HG03066 (cell line): ENCODE measurements around the gene WWTR1.

Experiments used
- ATAC-seq: cut with Tn5 transposase; IDR thresholded peaks from one replicate; pipeline ENCODE4 v1.9.1; 2021; ENCODE audit warnings: low read depth; ENCODE audit not compliant: unreplicated experiment

Gene WWTR1

DNA sequence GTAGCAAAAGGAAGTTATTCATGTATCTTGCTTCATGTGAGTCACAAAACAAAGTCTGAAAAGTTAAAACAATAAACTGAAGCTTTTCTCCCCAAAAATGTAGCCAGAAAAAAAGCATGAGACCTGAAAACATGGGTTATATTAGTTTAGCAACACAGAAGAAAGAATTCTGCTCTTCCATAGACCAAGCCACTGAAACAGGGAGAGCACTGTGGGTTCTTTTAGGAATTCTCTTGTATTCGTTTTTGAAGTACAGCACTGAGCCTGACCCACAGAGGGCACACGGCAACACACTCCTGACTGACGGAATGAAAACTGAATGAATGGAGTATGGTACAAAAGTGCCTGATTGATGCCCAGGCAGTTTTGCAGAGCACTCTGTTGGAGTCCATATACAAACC, 116.7 kb downstream of the WWTR1 start:
- ATAC-seq: no peak

DNA sequence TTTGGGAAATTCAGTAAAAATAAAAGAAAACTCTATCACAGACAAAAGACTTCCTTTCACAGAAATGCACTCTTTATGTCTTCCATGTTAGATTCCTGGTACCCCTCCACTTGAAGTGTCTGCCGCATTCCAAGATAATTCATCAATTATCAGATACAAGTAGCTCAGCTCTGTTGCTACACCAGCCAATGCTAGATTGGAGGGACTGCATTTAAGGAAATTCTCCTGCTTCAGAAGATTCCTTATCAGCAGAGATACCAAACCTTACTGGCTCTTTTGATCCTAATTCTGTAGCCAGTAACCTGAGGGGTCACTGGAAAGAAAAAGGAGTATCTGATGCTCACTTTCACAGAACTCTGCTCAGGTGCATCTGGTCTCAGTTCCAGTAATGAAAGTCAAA, 119.5 kb downstream of the WWTR1 start:
- ATAC-seq: no peak

DNA sequence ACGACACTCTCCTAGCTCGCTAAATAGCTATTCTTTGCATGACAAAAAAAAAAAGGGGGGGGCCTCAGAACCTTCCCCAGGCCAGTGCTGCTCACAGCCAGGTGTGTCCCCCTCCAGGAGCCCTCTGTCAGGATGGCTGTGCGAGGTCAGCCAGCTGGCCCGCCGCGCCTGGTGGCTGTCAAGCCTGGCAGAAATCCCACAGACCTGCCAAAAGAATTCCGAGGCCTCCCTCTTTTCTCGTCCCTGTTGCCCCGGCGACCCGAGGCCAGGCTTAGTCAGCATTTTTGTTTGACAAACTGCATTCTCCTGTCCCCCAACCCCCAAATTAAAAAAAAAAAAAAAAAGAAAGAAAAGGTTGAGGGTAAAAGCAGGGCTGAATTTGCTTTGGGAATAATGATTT, 121.4 kb downstream of the WWTR1 start:
- ATAC-seq: no peak

DNA sequence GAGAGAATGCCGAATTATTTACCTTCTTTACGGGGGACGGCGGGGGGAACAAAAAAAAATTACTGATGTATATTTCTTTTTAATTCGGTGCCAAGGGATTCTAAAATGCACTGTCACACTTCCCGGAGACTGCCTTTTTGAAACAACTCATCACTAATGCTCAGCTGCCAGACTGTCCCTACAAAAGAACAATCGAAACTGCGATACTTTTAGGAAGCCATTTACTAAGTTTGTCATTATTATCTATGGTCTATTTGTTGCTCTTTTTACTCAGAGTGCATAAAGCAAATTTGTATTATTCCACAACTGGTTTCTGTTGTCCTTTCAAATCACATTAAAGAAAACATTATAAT, 122.5 kb downstream of the WWTR1 start:
- no peak for ATAC-seq

DNA sequence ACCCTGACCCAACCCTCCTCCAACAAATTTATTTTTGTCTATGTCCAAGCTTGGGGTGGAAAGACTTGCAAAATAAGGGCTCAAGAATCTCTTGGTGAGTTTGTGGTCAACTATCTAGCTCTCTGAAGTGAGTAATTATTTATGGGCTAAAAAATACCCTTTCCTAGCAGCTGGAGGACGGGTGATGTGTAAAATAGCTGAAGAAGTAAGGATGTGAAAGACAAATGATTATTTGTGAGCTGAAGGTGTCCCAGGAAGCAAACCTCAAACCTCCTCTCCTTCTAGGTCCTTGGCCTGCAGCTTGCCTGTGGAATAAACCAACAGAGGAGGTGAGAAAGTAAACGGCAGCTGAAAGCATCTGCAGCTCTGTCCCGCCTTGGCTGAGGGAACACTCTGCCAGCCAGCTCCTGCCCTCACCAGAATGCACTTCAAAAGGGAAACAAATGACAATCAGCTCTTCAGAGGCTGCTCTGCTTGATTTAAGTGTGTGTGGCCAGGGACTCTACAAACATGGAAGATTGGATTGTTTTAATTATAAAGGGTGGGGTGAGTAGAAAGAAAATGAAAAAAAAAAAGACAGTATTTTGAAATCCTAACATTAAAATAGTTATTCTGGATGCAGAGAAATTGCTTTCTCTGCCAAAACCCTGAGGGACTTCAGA, 123.0 kb downstream of the WWTR1 start:
- no peak for ATAC-seq

DNA sequence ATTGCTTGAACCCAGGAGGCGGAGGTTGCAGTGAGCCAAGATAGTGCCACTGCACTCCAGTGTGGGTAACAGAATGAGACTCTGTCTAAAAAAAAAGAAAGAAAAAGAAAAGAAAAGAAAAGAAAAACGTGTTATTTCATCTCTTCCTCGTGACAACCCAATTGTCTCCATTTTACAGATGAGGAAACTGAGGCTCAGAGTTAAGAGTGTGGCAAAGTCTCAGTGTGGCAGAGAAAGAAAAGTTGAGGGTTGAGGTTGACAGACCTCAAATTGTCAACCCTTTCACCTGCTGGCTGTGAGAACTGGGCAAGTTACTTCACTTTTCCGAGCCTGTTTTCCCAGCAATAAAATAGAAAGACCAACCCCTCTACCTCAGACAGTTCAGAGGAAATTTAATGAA, 123.7 kb downstream of the WWTR1 start:
- no peak for ATAC-seq

DNA sequence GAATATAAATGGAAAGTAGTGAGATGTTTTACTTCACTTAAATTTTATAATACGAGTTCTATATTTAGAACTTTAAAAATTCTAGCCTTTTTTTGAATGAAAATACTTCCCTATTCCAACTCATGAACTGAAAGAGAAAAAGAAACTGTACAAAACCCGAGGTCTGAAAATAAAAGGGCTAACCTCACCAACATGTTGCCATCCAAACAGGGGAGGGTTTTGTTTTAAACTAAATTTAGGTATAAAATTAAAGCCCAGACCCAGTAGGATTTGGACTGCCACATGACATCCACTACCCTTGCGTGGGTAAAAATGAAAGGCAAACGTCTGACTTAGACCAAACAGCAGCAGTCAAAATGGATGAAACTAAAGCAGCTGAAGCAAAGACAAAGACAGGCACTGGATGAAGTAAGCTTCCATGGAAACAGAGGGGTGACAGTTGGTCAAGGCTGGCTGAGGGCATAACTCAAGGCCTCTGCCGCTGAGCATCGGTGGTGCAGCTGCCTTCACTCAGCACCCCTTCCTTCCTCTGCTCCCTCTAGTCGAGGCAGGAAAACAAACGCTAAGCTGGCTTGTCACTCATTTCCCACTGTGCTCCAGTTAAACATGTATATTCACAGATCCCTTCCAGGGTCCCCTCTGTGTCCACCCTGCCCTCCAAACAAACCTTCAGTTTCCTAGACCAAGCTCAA, 125.2 kb downstream of the WWTR1 start:
- ATAC-seq: peak; percentile 49

DNA sequence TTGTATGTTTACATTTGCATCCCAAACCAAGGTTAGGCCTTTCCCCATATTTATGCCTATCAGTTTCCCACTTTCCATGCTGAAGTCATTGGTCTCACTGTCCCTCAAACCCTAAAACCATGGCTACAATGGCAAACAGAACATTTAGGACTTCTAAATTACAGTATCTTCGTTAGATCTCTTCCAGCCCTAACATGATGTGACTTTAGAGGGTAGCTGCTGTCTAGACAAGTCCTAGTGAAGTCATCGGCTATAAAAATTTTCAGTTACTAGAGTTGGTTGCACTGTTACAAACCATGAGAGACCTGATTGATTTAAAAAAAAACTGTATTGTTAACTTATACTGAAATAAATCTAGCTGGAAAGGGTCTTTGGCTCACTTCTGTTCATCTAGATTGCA, 128.7 kb downstream of the WWTR1 start:
- ATAC-seq: no peak

DNA sequence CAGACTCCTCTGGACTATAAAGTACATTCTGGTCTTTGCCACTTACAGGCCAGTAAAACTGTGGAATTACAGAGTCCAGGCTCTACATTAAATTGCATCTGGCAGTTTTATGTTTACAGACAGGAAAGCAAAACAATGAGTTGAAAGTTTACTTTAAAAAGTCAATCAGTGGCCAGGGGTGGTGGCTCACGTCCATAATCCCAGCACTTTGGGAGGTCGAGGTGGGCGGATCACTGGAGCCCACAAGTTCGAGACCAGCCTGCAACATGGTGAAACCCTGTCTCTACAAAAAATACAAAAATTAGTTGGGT, 129.5 kb downstream of the WWTR1 start:
- no peak for ATAC-seq

DNA sequence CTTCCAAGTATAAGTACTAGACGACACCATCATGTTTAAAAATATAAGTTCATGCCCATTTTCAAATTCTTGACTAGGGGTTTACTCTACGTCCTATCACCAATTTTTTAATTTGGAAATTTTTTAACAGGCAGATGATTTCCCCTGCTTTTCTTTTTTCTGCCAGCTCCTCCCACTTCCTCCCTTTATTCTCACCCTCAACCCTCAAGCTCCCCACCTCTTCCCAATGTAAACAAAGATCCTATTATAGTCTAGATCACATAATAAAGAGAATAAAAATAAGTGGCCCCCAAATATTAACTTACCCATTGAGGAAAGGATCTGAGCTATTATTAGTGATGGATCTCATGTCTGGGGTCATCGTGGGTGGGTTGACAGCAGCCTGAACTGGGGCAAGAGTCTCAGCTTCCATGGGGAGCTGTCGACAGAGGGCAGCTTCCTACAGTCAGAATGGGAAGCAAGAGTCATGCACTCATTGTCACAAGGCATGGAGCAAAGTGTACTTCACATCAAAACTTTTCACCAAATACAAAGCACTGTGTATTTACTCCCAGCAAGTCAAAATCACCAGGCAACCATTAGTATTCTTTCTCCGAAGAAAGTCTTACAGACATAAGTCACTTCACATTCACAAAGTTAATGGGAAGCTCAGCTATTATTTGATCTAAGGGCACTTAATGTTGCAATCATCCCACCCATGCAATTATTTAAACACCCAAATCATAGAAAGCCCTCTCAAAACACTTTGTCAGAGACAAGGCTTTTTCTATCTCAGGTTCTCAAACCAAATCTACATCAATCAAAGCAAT, 130.1 kb downstream of the WWTR1 start:
- no peak for ATAC-seq

DNA sequence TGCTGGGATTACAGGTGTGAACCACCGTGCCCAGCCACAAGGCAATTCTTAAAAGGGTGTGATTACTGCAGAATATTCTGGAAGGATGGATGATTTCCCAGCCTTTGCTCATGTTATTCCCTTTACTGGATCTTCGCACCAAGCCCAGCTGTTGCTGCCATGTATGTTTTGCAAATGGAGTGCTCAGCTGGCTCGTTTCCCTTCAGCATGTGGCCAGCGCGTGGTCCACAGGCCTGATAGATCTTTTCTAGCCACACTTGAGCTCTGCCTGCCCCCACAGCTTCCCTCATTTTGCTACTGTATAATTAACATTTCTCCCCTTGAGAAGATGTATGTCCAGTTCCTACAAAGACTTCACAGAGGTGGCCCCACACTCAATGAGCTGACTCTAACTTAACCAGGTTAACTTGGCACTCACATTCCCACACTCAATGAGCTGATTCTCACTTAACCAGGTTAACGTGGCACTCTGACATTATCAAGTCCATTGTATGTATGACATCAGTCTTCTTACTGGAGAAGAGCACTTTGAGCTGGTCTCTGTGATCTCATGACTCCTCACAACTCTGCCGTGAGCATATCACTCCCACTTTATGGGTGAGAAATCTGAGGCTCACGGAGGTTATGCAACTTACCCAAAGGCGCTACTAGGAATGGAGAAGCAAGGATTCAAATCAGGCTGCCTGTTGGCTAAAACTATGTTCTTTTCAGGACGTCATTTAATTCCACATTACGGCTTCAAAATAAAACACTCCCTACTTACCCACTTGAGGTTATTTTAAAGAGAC, 134.1 kb downstream of the WWTR1 start:
- no peak for ATAC-seq

DNA sequence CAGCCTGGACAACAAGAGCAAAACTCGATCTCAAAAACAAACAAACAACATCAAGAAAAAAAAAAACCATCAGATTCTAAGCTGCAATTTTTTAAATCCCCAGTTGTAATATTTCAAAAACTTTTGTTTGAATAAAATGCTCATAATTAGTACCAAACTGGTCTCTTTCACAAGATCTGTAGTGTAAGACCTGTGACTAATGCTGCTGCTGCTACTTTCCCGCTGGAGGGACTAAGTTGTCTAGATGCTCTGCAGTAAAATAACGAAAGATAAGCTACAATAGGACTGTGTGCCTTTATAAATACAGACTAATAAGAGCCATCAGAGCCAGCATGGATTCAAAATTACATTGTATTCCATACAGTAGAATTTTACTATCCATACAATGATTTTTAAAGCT, 137.9 kb downstream of the WWTR1 start:
- no peak for ATAC-seq

DNA sequence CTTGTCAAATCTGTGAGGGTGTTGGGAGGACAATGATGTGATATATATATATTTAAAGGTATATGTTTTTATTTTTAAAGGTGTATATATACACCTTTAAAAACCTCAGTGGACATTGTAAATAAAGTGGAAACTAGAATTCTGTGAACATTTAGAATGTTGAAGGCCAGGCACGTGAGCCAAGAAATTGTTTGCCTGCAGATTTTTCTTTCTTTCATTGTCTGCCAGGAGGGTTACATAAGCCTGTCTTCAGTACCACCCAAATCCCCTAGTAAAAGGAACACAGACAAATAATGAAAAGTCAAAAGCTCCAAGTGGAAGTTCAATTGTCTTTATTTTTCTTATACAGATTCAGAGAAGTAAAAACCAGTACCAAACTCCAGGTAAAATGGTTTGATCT, 140.9 kb downstream of the WWTR1 start:
- ATAC-seq: no peak

DNA sequence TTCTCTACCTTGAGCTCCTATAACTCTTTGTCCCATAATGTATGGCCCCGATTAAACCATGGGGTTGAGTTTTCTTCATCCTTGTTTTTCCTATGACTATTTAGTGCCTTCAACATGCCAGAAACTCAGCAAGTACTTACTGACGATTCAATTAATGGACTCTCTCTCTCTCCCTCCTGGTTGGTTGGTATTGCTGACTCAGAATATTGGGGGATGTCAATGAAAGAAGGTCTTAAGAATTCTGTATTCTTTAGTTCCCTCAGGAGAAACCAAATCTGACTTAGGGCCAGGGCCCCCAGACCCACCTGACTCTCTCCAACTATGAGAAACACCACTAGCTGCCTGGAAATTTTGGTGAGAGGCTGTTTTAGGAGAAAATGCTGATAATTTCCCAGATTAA, 142.6 kb downstream of the WWTR1 start:
- ATAC-seq: no peak

DNA sequence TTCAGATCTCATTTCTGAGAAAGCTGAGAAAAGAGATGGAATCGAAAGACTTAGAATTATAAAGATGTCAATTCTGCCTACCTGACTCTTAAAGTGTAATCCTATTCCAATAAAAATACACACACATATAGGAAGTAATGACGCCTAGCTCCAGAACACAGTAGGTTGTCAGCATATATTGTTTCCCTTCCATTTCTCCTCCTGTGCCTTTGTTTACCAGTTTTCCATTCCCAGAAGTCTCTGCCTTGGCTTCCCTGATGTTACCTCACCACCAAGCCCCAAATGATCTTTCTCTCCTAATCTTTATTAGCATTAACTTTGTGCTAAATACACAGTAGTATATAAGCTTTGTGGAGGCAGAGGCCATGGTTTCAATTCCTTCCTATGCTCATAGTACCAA, 143.4 kb downstream of the WWTR1 start:
- ATAC-seq: no peak

DNA sequence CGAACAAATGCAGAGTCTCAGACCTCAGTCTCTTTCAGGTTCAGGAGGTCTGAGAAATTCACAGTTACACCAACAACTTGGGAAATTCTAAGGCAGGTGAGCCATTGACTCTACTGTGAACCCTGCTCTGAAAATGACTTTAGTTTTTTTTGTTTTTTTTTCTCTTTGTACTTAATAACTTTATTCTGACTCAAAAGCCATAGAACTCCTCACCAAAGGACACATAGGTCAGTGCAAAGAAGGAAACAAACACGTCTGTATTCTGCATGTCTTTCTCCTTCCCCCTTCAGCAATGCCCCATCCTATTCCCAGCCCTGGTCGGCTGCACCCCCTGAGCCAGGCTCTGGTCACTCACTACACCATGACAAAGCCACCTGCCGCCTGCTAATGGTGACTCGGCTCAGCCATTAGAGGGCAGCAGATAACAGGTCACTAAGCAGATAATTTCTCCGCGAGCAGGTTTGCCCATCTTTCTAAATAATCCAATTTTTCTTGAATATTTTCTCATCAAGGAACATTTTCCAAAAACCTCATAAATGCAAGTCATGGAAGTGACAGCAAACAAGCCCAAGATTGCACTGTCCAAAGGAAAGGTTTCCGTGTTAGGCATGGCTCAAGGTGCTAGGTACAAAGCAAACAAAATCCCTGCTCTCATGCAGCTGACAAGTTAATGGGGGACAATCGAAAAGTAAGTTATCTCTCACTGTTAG, 145.6 kb downstream of the WWTR1 start:
- peak; percentile 88 for ATAC-seq

DNA sequence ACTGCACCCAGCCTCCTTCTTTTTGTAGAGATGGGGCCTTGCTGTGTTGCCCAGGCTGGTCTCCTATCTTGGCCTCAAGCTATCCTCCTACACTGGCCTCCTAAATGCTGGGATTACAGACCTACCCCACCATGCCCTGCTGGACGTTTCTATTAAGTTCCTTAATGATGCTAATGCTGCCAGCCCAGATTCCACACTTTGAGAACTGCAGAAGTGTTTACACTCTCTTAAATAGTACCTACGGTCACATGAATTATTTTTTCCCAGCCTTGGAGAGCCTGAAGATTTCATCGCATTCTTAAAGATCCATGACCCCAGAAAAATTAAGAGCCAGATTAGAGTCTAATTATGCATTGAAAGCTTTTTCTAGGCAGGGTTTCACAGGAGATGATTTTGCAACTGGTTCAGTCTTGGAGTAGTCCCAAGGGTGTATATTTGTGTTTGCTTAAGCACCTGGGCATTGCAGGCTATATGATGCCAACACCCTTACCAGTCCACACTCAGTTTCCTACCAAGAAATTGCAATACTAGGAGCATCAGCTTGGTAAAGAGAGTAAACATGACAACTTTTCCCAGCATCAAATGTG, 146.7 kb downstream of the WWTR1 start:
- ATAC-seq: no peak

DNA sequence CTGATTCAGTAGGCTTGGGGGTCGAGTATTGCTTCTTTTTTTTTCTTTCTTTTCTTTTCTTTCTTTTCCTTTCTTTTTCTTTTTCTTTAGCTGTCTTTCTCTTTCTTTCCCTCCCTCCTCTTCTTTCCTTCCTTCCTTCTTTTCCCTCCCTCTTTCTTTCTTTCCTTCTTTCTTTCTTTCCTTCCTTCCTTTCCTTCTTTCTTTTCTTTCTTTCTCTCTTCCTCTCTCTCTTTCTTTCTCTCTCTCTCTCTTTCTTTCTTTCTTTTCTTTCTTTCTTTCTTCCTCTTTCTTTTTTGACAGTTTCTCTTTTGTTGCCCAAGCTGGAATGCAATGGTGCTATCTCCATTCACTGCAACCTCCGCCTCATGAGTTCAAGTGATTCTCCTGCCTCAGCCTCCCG, 147.3 kb downstream of the WWTR1 start:
- ATAC-seq: no peak

DNA sequence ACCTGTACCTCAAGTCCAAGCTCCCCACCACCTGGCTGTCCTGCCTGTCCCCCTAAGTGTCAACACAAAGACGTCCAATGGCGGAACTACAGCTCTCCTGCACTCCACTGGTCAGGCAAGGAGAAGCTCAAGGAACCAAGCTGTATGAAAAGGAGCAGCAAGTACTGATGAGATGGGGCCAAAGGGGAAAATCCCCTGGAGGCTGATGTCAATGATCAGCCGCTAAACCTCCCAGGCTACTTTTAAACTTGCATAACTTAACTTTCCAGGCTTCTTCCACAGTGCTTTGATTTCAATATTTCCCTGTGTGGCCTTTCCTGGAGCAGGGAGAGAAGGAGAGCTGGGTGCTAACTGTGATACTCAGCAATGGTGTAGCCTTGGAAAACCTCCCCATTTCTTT, 148.3 kb downstream of the WWTR1 start:
- ATAC-seq: no peak
